ENCODE data around the gene PDLIM7. TPM values are rescaled to one million over a fixed set of nuclear protein-coding genes. Genes with fewer than 3 reads are reported as not detected.

PDLIM7 gene
- polyA plus RNA-seq, 1 donor: 107 TPM

GRCh38 chr5:177508837-177509236 lies 11.4 kb upstream of the PDLIM7 start:
- DNase-seq: no peak

- no peak for DNase-seq
Observed at GRCh38 chr5:177508221-177508611, 10.8 kb upstream of the PDLIM7 start.

GRCh38 chr5:177507596-177508220 lies 10.3 kb upstream of the PDLIM7 start:
- DNase-seq: no peak

GRCh38 chr5:177507165-177507564 lies 9.8 kb upstream of the PDLIM7 start:
- no peak for DNase-seq

GRCh38 chr5:177505075-177505474 lies 7.7 kb upstream of the PDLIM7 start:
- no peak for DNase-seq

- no peak for DNase-seq
Observed at GRCh38 chr5:177504086-177505056, 7.0 kb upstream of the PDLIM7 start.

GRCh38 chr5:177503351-177504085 lies 6.1 kb upstream of the PDLIM7 start:
- DNase-seq: no peak

- no peak for DNase-seq
Observed at GRCh38 chr5:177502886-177503285, 5.5 kb upstream of the PDLIM7 start.

- DNase-seq: no peak
Observed at GRCh38 chr5:177501874-177502678, 4.7 kb upstream of the PDLIM7 start.

GRCh38 chr5:177500685-177501522 lies 3.5 kb upstream of the PDLIM7 start:
- DNase-seq: peak; percentile 88

GRCh38 chr5:177499842-177500241 lies 2.4 kb upstream of the PDLIM7 start:
- DNase-seq: no peak

GRCh38 chr5:177498013-177498787 lies 796 bp upstream of the PDLIM7 start:
- DNase-seq: no peak

GRCh38 chr5:177496727-177497291 lies 595 bp downstream of the PDLIM7 start:
- peak; percentile 89 for DNase-seq

- no peak for DNase-seq
Observed at GRCh38 chr5:177496070-177496726, 1.2 kb downstream of the PDLIM7 start.

- peak; percentile 81 for DNase-seq
Observed at GRCh38 chr5:177495243-177496060, 2.0 kb downstream of the PDLIM7 start.

GRCh38 chr5:177494346-177495195 lies 2.8 kb downstream of the PDLIM7 start:
- DNase-seq: no peak

GRCh38 chr5:177493795-177494345 lies 3.5 kb downstream of the PDLIM7 start:
- DNase-seq: no peak

All from left kidney (tissue), 2 donors.